ENCODE measurements around the gene MUC4. TPM values are rescaled to one million over a fixed set of nuclear protein-coding genes. Genes with fewer than 3 reads are reported as not detected.

MUC4 gene
- total RNA-seq, 2 donors from 2014 or later, result not detected

- 62 to 75% methylated on average over 7 of the region's 7 CpGs for WGBS, 2 donors
- H3K4me3 ChIP-seq, result no peak overlapping the region
- DNase-seq (no peak), ATAC-seq (no peak)
- H3K9me3 ChIP-seq, result no peaks in the 10 kb centered on the region
- no peaks in the 10 kb centered on the region for H3K27me3 ChIP-seq
- H3K36me3 ChIP-seq (replicated peaks in 1 of 2; ENCODE audit: insufficient read depth in 1 of 2, low read depth in 2 of 2), result peaks cover 0 to 9% of the 10 kb centered on the region in 2 donors
- H3K27ac ChIP-seq, result no peak overlapping the region
- intact Hi-C loops (cut with DNase I), result no loop called here
- H3K4me1 ChIP-seq, result peaks cover 6% of the 10 kb centered on the region
- no peak for TF ChIP-seq POLR2A (IDR thresholded peaks at IDR 0.05)
- TF ChIP-seq, protein P1, sequence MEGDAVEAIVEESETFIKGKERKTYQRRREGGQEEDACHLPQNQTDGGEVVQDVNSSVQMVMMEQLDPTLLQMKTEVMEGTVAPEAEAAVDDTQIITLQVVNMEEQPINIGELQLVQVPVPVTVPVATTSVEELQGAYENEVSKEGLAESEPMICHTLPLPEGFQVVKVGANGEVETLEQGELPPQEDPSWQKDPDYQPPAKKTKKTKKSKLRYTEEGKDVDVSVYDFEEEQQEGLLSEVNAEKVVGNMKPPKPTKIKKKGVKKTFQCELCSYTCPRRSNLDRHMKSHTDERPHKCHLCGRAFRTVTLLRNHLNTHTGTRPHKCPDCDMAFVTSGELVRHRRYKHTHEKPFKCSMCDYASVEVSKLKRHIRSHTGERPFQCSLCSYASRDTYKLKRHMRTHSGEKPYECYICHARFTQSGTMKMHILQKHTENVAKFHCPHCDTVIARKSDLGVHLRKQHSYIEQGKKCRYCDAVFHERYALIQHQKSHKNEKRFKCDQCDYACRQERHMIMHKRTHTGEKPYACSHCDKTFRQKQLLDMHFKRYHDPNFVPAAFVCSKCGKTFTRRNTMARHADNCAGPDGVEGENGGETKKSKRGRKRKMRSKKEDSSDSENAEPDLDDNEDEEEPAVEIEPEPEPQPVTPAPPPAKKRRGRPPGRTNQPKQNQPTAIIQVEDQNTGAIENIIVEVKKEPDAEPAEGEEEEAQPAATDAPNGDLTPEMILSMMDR (IDR thresholded peaks at IDR 0.05), result no peak
Observed at GRCh38 chr3:195718477-195718984, 93.2 kb downstream of the MUC4 start.

DNA sequence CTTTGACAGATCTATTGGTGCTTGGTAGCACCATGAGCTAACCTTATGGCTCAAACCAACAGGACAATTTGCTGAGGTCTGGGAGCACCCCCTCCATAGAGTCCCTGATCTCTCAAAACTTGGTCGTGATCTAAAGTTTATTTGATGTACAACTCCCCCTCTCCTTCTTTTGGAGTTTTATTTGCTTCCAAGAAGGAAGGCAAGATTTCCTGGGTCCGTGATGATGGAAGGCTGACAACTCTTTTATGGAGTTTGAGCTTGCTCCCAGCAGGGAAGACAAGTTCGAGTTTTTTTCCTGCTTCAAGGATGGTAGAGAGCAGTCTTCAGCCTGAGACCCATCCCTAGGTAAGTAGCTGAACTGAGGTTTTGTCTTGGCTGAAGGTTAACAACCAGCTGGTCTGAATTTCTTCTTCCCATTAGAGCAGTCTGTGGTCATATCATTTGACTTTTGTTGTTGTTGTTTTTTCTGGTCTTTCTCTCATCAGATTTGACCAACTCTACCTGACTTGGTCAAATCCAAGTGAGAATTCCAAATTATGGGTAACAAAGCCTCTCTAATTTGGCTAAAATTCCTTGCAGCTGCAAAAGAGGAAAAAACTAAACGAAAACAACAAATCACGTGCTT is 93.8 kb downstream of the MUC4 start:
- H3K9me3 ChIP-seq, result no peaks in the 10 kb centered on the region
- peaks cover 0 to 9% of the 10 kb centered on the region in 2 donors for H3K36me3 ChIP-seq (replicated peaks in 1 of 2; ENCODE audit: insufficient read depth in 1 of 2, low read depth in 2 of 2)
- no peak overlapping the region for H3K4me3 ChIP-seq
- ATAC-seq, result no peak
- H3K4me1 ChIP-seq, result peaks cover 6% of the 10 kb centered on the region
- TF ChIP-seq, protein P1 (IDR thresholded peaks at IDR 0.05), result no peak
- no peak for TF ChIP-seq POLR2A (IDR thresholded peaks at IDR 0.05)
- WGBS, 2 donors, result 54 to 55% methylated on average over 5 of the region's 5 CpGs
- intact Hi-C loops (cut with DNase I), result no loop called here
- no peaks in the 10 kb centered on the region for H3K27me3 ChIP-seq
- H3K27ac ChIP-seq, result no peak overlapping the region
- no peak for DNase-seq

DNA sequence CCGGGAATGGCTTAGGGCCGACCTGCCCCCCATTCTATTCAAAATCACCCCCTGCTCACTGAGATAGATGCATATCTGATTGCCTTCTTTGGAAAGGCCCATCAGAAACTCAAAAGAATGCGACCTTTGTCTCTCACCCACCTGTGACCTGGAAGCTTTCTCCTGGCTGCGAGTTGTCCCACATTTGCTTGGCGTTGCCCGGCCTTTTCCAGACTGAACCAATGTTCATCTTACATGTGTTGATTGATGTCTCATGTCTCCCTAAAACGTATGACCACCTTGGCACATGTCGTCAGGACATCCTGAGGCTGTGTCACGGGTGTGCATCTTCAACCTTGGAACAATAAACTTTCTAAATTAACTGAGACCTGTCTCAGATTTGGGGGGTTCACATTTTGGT is 94.3 kb downstream of the MUC4 start:
- WGBS, 2 donors, result 53 to 55% methylated on average over 9 of the region's 9 CpGs
- no peaks in the 10 kb centered on the region for H3K9me3 ChIP-seq
- peaks cover 6% of the 10 kb centered on the region for H3K4me1 ChIP-seq
- DNase-seq (no peak), ATAC-seq (no peak)
- intact Hi-C loops (cut with DNase I), result no loop called here
- no peak overlapping the region for H3K4me3 ChIP-seq
- H3K36me3 ChIP-seq (replicated peaks in 1 of 2; ENCODE audit: insufficient read depth in 1 of 2, low read depth in 2 of 2), result peaks cover 0 to 9% of the 10 kb centered on the region in 2 donors
- H3K27me3 ChIP-seq, result no peaks in the 10 kb centered on the region
- TF ChIP-seq, protein P1 (IDR thresholded peaks at IDR 0.05), result no peak
- TF ChIP-seq POLR2A (IDR thresholded peaks at IDR 0.05), result no peak
- no peak overlapping the region for H3K27ac ChIP-seq

GRCh38 chr3:195715583-195716266 is 96.0 kb downstream of the MUC4 start:
- TF ChIP-seq POLR2A (IDR thresholded peaks at IDR 0.05), result no peak
- TF ChIP-seq, protein P1 (IDR thresholded peaks at IDR 0.05), result no peak
- Histone ChIP-seq H3K4me1 (peaks cover 6% of the 10 kb centered on the region), H3K9me3 (no peaks in the 10 kb centered on the region), H3K36me3 (replicated peaks in 1 of 2; ENCODE audit: insufficient read depth in 1 of 2, low read depth in 2 of 2) (peaks cover 0 to 9% of the 10 kb centered on the region in 2 donors), H3K4me3 (no peak overlapping the region), H3K27ac (no peak overlapping the region), H3K27me3 (no peaks in the 10 kb centered on the region)
- DNase-seq (peak in 3 of 4 donors; percentile 19 to 60 (median 28)), ATAC-seq (peak; percentile 38)
- 77 to 79% methylated on average over 14 of the region's 14 CpGs for WGBS, 2 donors
- intact Hi-C loops (cut with DNase I), result no loop called here

All from body of pancreas (tissue), 4 donors.